ENCODE results near the gene TMIGD1.
A peak's percentile ranks its signal among the peaks of the same experiment; 100 is the strongest.

TMIGD1 gene

GRCh38 chr17:30290696-30291542 is 42.9 kb downstream of the TMIGD1 start:
- Histone ChIP-seq H3K4me2 (ENCODE audit: low read depth, low read length) (peak overlapping the region; percentile 82), H4K20me1 (ENCODE audit: insufficient read depth, low read length) (peaks cover 3% of the 10 kb centered on the region; the same call in 1 of the 2 replicates), H3F3A (ENCODE audit: insufficient read depth, low read length) (peaks cover 13% of the 10 kb centered on the region), H3K9me3 (replicated peaks; ENCODE audit: insufficient read depth, low read length) (no peaks in the 10 kb centered on the region), H3K27me3 (replicated peaks; ENCODE audit: insufficient read depth, low read length) (no peaks in the 10 kb centered on the region; the same call in 1 of the 2 replicates), H3K9ac (ENCODE audit: low read length) (peak overlapping the region; percentile 86), H3K36me3 (replicated peaks; ENCODE audit: insufficient read depth, low read length) (peaks cover 14% of the 10 kb centered on the region; the same call in 1 of the 2 replicates), H2AFZ (ENCODE audit: low read length) (peak overlapping the region; percentile 75), H3K4me1 (ENCODE audit: low read length) (peaks cover 15% of the 10 kb centered on the region), H3K4me3 (ENCODE audit: low read length) (peak overlapping the region; percentile 91), H3K9me2 (replicated peaks; ENCODE audit: insufficient read depth, low read length) (no peaks in the 10 kb centered on the region), H3K27ac (ENCODE audit: low read length) (peak overlapping the region; percentile 30; the same call in 1 of the 2 replicates), H3K79me2 (ENCODE audit: low read length) (peaks cover 27% of the 10 kb centered on the region)
- DNase-seq, result peak; percentile 56
- TF ChIP-seq CTCF (IDR thresholded peaks at IDR 0.05; ENCODE audit: low read length) (no peak), EZH2 (optimal IDR thresholded peaks at IDR 0.05; ENCODE audit: low read depth, low read length) (no peak), EZH2phosphoT487 (IDR thresholded peaks at IDR 0.05; ENCODE audit: low read length) (no peak)

GRCh38 chr17:30290077-30290476 is 43.8 kb downstream of the TMIGD1 start:
- H3K9ac ChIP-seq (ENCODE audit: low read length), result no peak overlapping the region
- DNase-seq, result no peak
- H3K36me3 ChIP-seq (replicated peaks; ENCODE audit: insufficient read depth, low read length), result peaks cover 15% of the 10 kb centered on the region; the same call in 1 of the 2 replicates

GRCh38 chr17:30279156-30279555 is 54.7 kb downstream of the TMIGD1 start:
- 0 out of 2 replicates have a peak, but pooled peaks cover 7% of the 10 kb centered on the region for H3K36me3 ChIP-seq (replicated peaks; ENCODE audit: insufficient read depth, low read length)
- H3K4me3 ChIP-seq (ENCODE audit: low read length), result no peak overlapping the region
- DNase-seq, result no peak
- H3K4me1 ChIP-seq (ENCODE audit: low read length), result no peaks in the 10 kb centered on the region
- no peaks in the 10 kb centered on the region for H3F3A ChIP-seq (ENCODE audit: insufficient read depth, low read length)
- H3K27me3 ChIP-seq (replicated peaks; ENCODE audit: insufficient read depth, low read length), result no peaks in the 10 kb centered on the region
- H3K79me2 ChIP-seq (ENCODE audit: low read length), result no peaks in the 10 kb centered on the region
- no peak overlapping the region for H2AFZ ChIP-seq (ENCODE audit: low read length)
- H3K4me2 ChIP-seq (ENCODE audit: low read depth, low read length), result no peak overlapping the region
- H4K20me1 ChIP-seq (ENCODE audit: insufficient read depth, low read length), result no peaks in the 10 kb centered on the region
- no peaks in the 10 kb centered on the region for H3K9me3 ChIP-seq (replicated peaks; ENCODE audit: insufficient read depth, low read length)
- no peak overlapping the region for H3K27ac ChIP-seq (ENCODE audit: low read length)
- no peak overlapping the region for H3K9ac ChIP-seq (ENCODE audit: low read length)
- H3K9me2 ChIP-seq (replicated peaks; ENCODE audit: insufficient read depth, low read length), result no peaks in the 10 kb centered on the region
- TF ChIP-seq EZH2phosphoT487 (IDR thresholded peaks at IDR 0.05; ENCODE audit: low read length), result no peak
- TF ChIP-seq CTCF (IDR thresholded peaks at IDR 0.05; ENCODE audit: low read length), result no peak

More at GRCh38 chr17:30290077-30290476, 43.8 kb downstream of the TMIGD1 start:
- Histone ChIP-seq H3F3A (ENCODE audit: insufficient read depth, low read length) (peaks cover 13% of the 10 kb centered on the region), H3K9me2 (replicated peaks; ENCODE audit: insufficient read depth, low read length) (no peaks in the 10 kb centered on the region), H3K4me3 (ENCODE audit: low read length) (no peak overlapping the region), H3K4me2 (ENCODE audit: low read depth, low read length) (peak overlapping the region; percentile 82), H3K27ac (ENCODE audit: low read length) (no peak overlapping the region), H3K79me2 (ENCODE audit: low read length) (peaks cover 27% of the 10 kb centered on the region), H3K9me3 (replicated peaks; ENCODE audit: insufficient read depth, low read length) (no peaks in the 10 kb centered on the region), H3K27me3 (replicated peaks; ENCODE audit: insufficient read depth, low read length) (no peaks in the 10 kb centered on the region; the same call in 1 of the 2 replicates), H3K4me1 (ENCODE audit: low read length) (peaks cover 15% of the 10 kb centered on the region), H4K20me1 (ENCODE audit: insufficient read depth, low read length) (peaks cover 3% of the 10 kb centered on the region; the same call in 1 of the 2 replicates), H2AFZ (ENCODE audit: low read length) (no peak overlapping the region)
- no peak for TF ChIP-seq EZH2phosphoT487 (IDR thresholded peaks at IDR 0.05; ENCODE audit: low read length)
- TF ChIP-seq CTCF (IDR thresholded peaks at IDR 0.05; ENCODE audit: low read length), result no peak
- no peak for TF ChIP-seq EZH2 (optimal IDR thresholded peaks at IDR 0.05; ENCODE audit: low read depth, low read length)
